Measurements from ENCODE around the gene OR8D2. TPM values are rescaled to one million over a fixed set of nuclear protein-coding genes. Genes with fewer than 3 reads are reported as not detected.

OR8D2 gene
- total RNA-seq, 1 donor from 2014 or later = not detected

DNA sequence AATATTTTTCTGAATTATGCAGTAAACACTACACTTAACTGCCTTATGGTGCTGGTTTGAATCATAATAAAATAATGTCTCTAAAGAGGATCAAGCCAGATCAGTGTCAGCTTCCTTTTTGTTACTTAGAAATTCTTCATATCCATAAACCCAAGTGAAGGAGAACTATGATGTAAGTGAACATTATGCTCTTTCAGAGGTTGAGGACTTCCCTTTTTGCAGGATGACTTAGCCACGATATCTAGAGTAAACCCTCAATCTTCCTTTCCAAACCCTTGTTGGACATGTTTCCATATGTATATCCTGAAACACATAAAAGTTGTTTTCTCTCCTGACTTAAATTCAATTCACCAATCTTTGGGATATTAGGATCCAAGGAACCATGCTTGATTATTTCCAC lies 25.3 kb downstream of the OR8D2 start:
- Histone ChIP-seq H3K9me3 (no peaks in the 10 kb centered on the region), H3K4me1 (no peaks in the 10 kb centered on the region), H3K27me3 (no peaks in the 10 kb centered on the region), H3K36me3 (no peaks in the 10 kb centered on the region), H3K4me3 (no peak overlapping the region), H3K27ac (no peak overlapping the region)
- intact Hi-C loops (cut with DNase I) = no loop called here
- TF ChIP-seq, protein P1, sequence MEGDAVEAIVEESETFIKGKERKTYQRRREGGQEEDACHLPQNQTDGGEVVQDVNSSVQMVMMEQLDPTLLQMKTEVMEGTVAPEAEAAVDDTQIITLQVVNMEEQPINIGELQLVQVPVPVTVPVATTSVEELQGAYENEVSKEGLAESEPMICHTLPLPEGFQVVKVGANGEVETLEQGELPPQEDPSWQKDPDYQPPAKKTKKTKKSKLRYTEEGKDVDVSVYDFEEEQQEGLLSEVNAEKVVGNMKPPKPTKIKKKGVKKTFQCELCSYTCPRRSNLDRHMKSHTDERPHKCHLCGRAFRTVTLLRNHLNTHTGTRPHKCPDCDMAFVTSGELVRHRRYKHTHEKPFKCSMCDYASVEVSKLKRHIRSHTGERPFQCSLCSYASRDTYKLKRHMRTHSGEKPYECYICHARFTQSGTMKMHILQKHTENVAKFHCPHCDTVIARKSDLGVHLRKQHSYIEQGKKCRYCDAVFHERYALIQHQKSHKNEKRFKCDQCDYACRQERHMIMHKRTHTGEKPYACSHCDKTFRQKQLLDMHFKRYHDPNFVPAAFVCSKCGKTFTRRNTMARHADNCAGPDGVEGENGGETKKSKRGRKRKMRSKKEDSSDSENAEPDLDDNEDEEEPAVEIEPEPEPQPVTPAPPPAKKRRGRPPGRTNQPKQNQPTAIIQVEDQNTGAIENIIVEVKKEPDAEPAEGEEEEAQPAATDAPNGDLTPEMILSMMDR (IDR thresholded peaks at IDR 0.05) = no peak
- DNase-seq (ENCODE audit: low spot score in 2 of 2) = no peak

DNA sequence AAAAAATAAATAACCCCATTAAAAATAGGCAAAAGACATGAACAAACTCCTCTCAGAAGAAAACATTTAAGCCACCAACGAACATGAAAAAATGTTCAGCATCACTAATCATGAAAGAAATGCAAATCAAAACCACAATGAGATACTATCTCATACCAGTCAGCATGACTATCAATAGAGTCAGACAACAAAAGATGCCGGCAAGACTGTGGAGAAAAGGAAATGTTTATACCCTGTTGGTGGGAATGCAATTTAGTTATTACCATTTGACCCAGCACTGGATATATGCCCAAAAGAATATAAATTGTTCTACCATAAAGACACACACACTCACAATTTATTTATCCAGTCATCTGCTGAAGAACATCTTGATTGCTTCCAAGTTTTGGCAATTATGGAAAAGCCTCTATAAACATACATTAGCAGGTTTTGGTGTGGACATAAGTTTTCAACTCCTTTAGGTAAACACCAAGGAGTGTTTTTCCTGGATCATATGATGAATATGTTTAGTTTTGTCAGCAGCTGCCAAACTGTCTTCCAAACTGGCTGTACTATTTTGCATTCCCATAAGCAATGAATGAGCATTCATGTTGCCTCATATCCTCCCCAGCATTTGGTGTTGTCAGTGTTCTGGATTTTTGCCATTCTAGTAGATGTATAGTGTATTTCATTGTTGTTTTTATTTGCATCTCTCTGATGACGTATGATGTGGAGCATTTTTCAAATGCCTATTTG lies 34.2 kb downstream of the OR8D2 start:
- intact Hi-C loops (cut with DNase I) = no loop called here

DNA sequence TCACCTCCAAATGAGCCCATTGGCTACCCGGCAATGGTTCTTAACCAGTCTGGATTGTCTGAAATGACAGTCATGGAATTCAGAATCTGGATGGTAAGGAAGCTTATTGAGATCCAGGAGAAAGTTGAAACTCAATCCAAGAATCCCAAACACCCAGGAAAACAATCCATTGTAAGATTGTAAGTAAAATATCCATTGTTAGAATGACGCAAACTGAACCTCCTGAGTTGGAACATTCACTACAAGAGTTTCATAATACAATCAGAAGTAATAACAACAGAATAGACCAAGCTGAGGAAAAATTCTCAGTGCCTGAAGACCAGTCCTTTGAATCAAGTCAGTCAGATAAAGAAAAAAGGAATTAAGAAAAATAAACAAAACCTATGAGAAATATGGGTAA lies 41.7 kb downstream of the OR8D2 start:
- TF ChIP-seq, protein P1 (IDR thresholded peaks at IDR 0.05) = no peak
- H3K27me3 ChIP-seq = no peaks in the 10 kb centered on the region

More for the DNA sequence above, 34.2 kb downstream of the OR8D2 start:
- Histone ChIP-seq H3K4me1 (no peaks in the 10 kb centered on the region), H3K27ac (no peak overlapping the region), H3K4me3 (no peak overlapping the region), H3K9me3 (peaks cover 0 to 11% of the 10 kb centered on the region in 2 donors), H3K36me3 (no peaks in the 10 kb centered on the region), H3K27me3 (no peaks in the 10 kb centered on the region)
- no peak for DNase-seq (ENCODE audit: low spot score in 2 of 2)
- TF ChIP-seq, protein P1 (IDR thresholded peaks at IDR 0.05) = no peak

DNA sequence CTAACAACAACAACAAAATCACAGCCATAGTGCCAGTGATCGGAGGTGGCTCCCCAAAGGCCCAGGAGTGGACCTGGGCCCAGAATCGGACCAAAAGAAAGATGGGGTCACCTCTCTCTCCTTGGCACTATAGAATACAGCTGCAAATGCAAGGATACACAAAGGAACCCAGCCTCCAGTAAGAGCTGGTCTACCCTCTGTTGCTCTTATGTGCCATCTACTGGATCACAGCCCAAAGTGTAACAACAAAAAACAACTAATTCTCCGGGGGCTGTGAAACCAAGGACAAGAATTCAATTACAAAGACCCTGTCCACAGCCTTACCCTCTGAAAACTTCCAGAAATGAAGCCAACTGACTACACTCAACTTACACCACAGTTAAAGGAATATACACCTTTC lies 42.2 kb downstream of the OR8D2 start:
- DNase-seq (ENCODE audit: low spot score in 2 of 2) = no peak
- intact Hi-C loops (cut with DNase I) = no loop called here
- peaks cover 0 to 3% of the 10 kb centered on the region in 2 donors for H3K9me3 ChIP-seq
- H3K36me3 ChIP-seq = no peaks in the 10 kb centered on the region
- H3K4me1 ChIP-seq = no peaks in the 10 kb centered on the region
- TF ChIP-seq, protein P1 (IDR thresholded peaks at IDR 0.05) = no peak
- H3K4me3 ChIP-seq = no peak overlapping the region
- no peaks in the 10 kb centered on the region for H3K27me3 ChIP-seq
- H3K27ac ChIP-seq = no peak overlapping the region

More for the DNA sequence above, 41.7 kb downstream of the OR8D2 start:
- H3K9me3 ChIP-seq = peaks cover 0 to 3% of the 10 kb centered on the region in 2 donors
- intact Hi-C loops (cut with DNase I) = no loop called here
- H3K4me1 ChIP-seq = no peaks in the 10 kb centered on the region
- no peak overlapping the region for H3K27ac ChIP-seq
- H3K4me3 ChIP-seq = no peak overlapping the region
- H3K36me3 ChIP-seq = no peaks in the 10 kb centered on the region
- DNase-seq (ENCODE audit: low spot score in 2 of 2) = no peak

DNA sequence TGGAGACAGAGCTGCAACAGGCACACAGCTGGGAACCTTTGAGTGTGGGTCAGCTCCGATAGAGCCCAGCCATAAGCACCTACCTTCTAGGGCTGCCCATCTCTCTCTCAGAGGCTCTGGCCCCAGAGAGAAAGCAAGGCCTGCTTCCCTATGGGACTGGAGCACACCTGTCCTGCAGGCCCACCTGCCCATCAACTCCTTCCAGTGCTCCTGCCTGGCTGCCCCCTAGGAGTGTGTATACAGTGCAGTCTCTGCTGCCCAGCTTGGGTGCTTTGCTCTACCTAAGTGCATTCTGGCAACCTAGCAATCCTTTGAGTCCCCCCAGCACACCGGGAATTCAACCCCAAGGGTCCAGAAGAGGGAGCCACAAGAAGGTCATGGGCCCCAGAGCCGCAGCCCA lies 42.8 kb downstream of the OR8D2 start:
- Histone ChIP-seq H3K27ac (no peak overlapping the region), H3K4me1 (no peaks in the 10 kb centered on the region), H3K4me3 (no peak overlapping the region), H3K27me3 (no peaks in the 10 kb centered on the region), H3K9me3 (peaks cover 0 to 3% of the 10 kb centered on the region in 2 donors), H3K36me3 (no peaks in the 10 kb centered on the region)
- DNase-seq (ENCODE audit: low spot score in 2 of 2) = no peak
- TF ChIP-seq, protein P1 (IDR thresholded peaks at IDR 0.05) = no peak
- intact Hi-C loops (cut with DNase I) = no loop called here

Measured in ascending aorta (tissue), 2 donors.